ENCODE measurements around the gene SEC63. TPM values are rescaled to one million over a fixed set of nuclear protein-coding genes. Genes with fewer than 3 reads are reported as not detected.

Gene SEC63
- total and polyA plus RNA-seq, 2 of the 4 experiments (the other 2 are of a cell fraction) = 8.6 to 22.4 TPM

GRCh38 chr6:107957308-107957908, 600 bp downstream of the SEC63 start:
- H3K4me1 ChIP-seq (ENCODE audit: control insufficient read depth, insufficient read depth, low read length) = peaks cover 5% of the 10 kb centered on the region; the same call in 1 of the 2 replicates
- WGBS, 2 experiments (ENCODE audit: extremely low coverage in 2 of 2, insufficient read length in 1 of 2) = 0% methylated on average over 19 of the region's 43 CpGs; no CpG with 5 or more reads in 1 of the 2 experiments
- H4K20me1 ChIP-seq (ENCODE audit: insufficient read depth, low read length) = peaks cover 24% of the 10 kb centered on the region
- no peaks in the 10 kb centered on the region for H3K9me3 ChIP-seq (ENCODE audit: control insufficient read depth, insufficient read depth, low read length)
- H3K14ac ChIP-seq (replicated peaks; ENCODE audit: low read depth, low read length) = peak overlapping the region; percentile 95
- peak overlapping the region; percentile 69 for H4K5ac ChIP-seq (ENCODE audit: low read depth, low read length)
- CTCF ChIA-PET = interaction anchor here (0.6 kb wide), 1 partner anchor 647 kb away, joined by 4 read pairs; no protein-coding TSS in a partner anchor
- in situ Hi-C loops (cut with MboI; ENCODE audit: low sequenced_read_pairs) = no loop called here
- peak overlapping the region; percentile 90 for H3K4me3 ChIP-seq (ENCODE audit: insufficient read depth, low read depth, low read length)
- H2BK15ac ChIP-seq (ENCODE audit: low read depth, low read length) = no peak overlapping the region
- peaks cover 3% of the 10 kb centered on the region; the same call in 1 of the 2 replicates for H3K36me3 ChIP-seq (ENCODE audit: control insufficient read depth, insufficient read depth, low read length)
- peak overlapping the region; percentile 96 for H3K56ac ChIP-seq (ENCODE audit: extremely low read depth, insufficient read depth, low read length)
- H4K91ac ChIP-seq (ENCODE audit: insufficient read depth, low read depth, low read length) = peak overlapping the region; percentile 75
- H2BK120ac ChIP-seq (ENCODE audit: low read depth, low read length) = peak overlapping the region; percentile 40; the same call in 1 of the 2 replicates
- peak overlapping the region; percentile 86 for H2BK5ac ChIP-seq (ENCODE audit: low read depth, low read length, poor library complexity, severe bottlenecking)
- dilution Hi-C loops (cut with HindIII; ENCODE audit: low sequenced_read_pairs, unreplicated experiment) = no loop called here
- ATAC-seq (ENCODE audit: low read depth) (peak; percentile 56), DNase-seq (peak; percentile 77)
- H3K4ac ChIP-seq (ENCODE audit: low read depth, low read length) = peak overlapping the region; percentile 94
- H3K27ac ChIP-seq (ENCODE audit: insufficient read depth, low read length) = peak overlapping the region; percentile 95
- peaks cover 0 to 18% of the 10 kb centered on the region in 2 experiments; a peak in 1 of 4 replicates for H3K79me1 ChIP-seq (ENCODE audit: low read depth in 1 of 2, low read length in 2 of 2)
- TF ChIP-seq POLR2A (IDR thresholded peaks at IDR 0.05; ENCODE audit: low read depth, low read length) (peak; percentile 34; the same call in 1 of the 2 replicates), USF2 (IDR thresholded peaks at IDR 0.05; ENCODE audit: low read depth, low read length) (no peak), MAZ (IDR thresholded peaks at IDR 0.05; ENCODE audit: borderline replicate concordance, low read depth, low read length) (peak; percentile 16; the same call in 1 of the 2 replicates), CHD1 (IDR thresholded peaks at IDR 0.05; ENCODE audit: low read depth, low read length) (no peak), ELK1 (IDR thresholded peaks at IDR 0.05; ENCODE audit: borderline replicate concordance, low read depth, low read length) (no peak)
- TSS peak; percentile 34 for BruUV-seq (replicated peaks)
- no peak overlapping the region for H2BK20ac ChIP-seq (ENCODE audit: low read depth, low read length)
- peak overlapping the region; percentile 97 for H3K23ac ChIP-seq (ENCODE audit: low read depth, low read length)
- H2AK9ac ChIP-seq (replicated peaks; ENCODE audit: low read depth, low read length, poor library complexity) = peak overlapping the region; percentile 97
- POLR2A ChIA-PET (ENCODE audit: unreplicated experiment) = interaction anchor here (0.9 kb wide), 1 partner anchor 466 kb away, joined by 3 read pairs; no protein-coding TSS in a partner anchor
- peak overlapping the region; percentile 88 for H2AK5ac ChIP-seq (ENCODE audit: low read depth, low read length)
- peaks cover 3% of the 10 kb centered on the region; the same call in 1 of the 2 replicates for H3K9me1 ChIP-seq (ENCODE audit: insufficient read depth, low read length)
- no peaks in the 10 kb centered on the region for H3K27me3 ChIP-seq (ENCODE audit: control insufficient read depth, insufficient read depth, low read length)
- H3K18ac ChIP-seq (ENCODE audit: low read depth, low read length) = peak overlapping the region; percentile 75
- intact Hi-C loops (cut with micrococcal nuclease) = loop anchor here (10.0 kb wide), 1 partner anchor 283 kb away; no protein-coding TSS in a partner anchor
- H2AFZ ChIP-seq (replicated peaks; ENCODE audit: low read length, poor library complexity) = peak overlapping the region; percentile 99
- H3K4me2 ChIP-seq (ENCODE audit: low read depth, low read length) = peak overlapping the region; percentile 77
- peak overlapping the region; percentile 99 for H3K9ac ChIP-seq (ENCODE audit: low read depth, low read length)
- H4K8ac ChIP-seq (ENCODE audit: low read depth in 2 of 2, low read length in 2 of 2) = peak overlapping the region; percentile 62 to 89
